ENCODE results near the gene SPTLC3. TPM values are rescaled to one million over a fixed set of nuclear protein-coding genes. Genes with fewer than 3 reads are reported as not detected.

Gene SPTLC3
- polyA plus RNA-seq, 1 donor = 28.6 TPM

GRCh38 chr20:13186043-13186774, 177.4 kb downstream of the SPTLC3 start:
- DNase-seq = no peak

GRCh38 chr20:13187899-13188298, 179.1 kb downstream of the SPTLC3 start:
- no peak for DNase-seq

GRCh38 chr20:13199279-13199678, 190.5 kb downstream of the SPTLC3 start:
- peak; percentile 46 for DNase-seq

- no peak for DNase-seq
Measured at GRCh38 chr20:13200767-13201500, 192.2 kb downstream of the SPTLC3 start.

GRCh38 chr20:13202565-13202964, 193.8 kb downstream of the SPTLC3 start:
- DNase-seq = no peak

GRCh38 chr20:13205425-13205824, 196.7 kb downstream of the SPTLC3 start:
- DNase-seq = no peak

GRCh38 chr20:13205848-13206434, 197.2 kb downstream of the SPTLC3 start:
- no peak for DNase-seq

GRCh38 chr20:13207016-13207415, 198.2 kb downstream of the SPTLC3 start:
- no peak for DNase-seq

GRCh38 chr20:13211956-13212618, 203.3 kb downstream of the SPTLC3 start:
- no peak for DNase-seq

GRCh38 chr20:13212750-13213149, 204.0 kb downstream of the SPTLC3 start:
- DNase-seq = no peak

GRCh38 chr20:13213335-13213734, 204.6 kb downstream of the SPTLC3 start:
- DNase-seq = no peak

GRCh38 chr20:13216533-13216932, 207.8 kb downstream of the SPTLC3 start:
- DNase-seq = no peak

Other genes with a start within 250 kb of the SPTLC3 start
- gene ISM1, start 212.3 kb downstream of the SPTLC3 start, polyA plus RNA-seq (ENCODE audit: insufficient read length) = 4.3 TPM

All from left kidney (tissue), 2 donors.